Heart right ventricle (tissue), 16 donors: Measurements from ENCODE around the gene MYB. TPM values are rescaled to one million over a fixed set of nuclear protein-coding genes. Genes with fewer than 3 reads are reported as not detected.

Source experiments
- ATAC-seq, 8 donors: fragments of 200-7000 bp; cut with Tn5 transposase; one replicate each; pipeline ENCODE4 v1.9.1; 2020; ENCODE audit warnings: mild to moderate bottlenecking in 8 of 8, moderate library complexity in 8 of 8, moderate number of reproducible peaks in 1 of 8
- DNase-seq, 2 donors: peaks; one replicate each; pipeline ENCODE4 v3.0.0-alpha.2; 2020
- H3K27ac ChIP-seq, 10 donors: fragments of 200-600 bp; sonication (generic) in 2 of 10; one replicate each; pipeline versions ENCODE4 v1.5.0 to v1.8.0; 2020 to 2022; ENCODE audit warnings: mild to moderate bottlenecking in 3 of 10
- H3K27me3 ChIP-seq, 7 donors: fragments of 200-600 bp; one replicate each; pipeline ENCODE4 v1.8.0; 2021 to 2022; ENCODE audit warnings: mild to moderate bottlenecking in 2 of 7
- H3K36me3 ChIP-seq, 9 donors: fragments of 200-600 bp; sonication (generic) in 1 of 9; one replicate each; pipeline versions ENCODE4 v1.5.0 to v1.8.0; 2020 to 2022; ENCODE audit warnings: mild to moderate bottlenecking in 2 of 9
- H3K4me1 ChIP-seq, 9 donors: fragments of 200-600 bp; sonication (generic) in 1 of 9; one replicate each; pipeline versions ENCODE4 v1.5.0 to v1.8.0; 2020 to 2022; ENCODE audit warnings: mild to moderate bottlenecking in 4 of 9
- H3K4me3 ChIP-seq, 10 donors: fragments of 200-600 bp; sonication (generic) in 2 of 10; one replicate each; pipeline versions ENCODE4 v1.5.0 to v1.8.0; 2020 to 2022; ENCODE audit warnings: mild to moderate bottlenecking in 7 of 10, moderate library complexity in 2 of 10
- H3K9me3 ChIP-seq, 11 donors: fragments of 200-600 bp in 10 of 11; sonication (generic) in 2 of 11; one replicate each; pipeline versions ENCODE4 v1.5.0 to v1.8.0; 2013 to 2022; ENCODE audit warnings: mild to moderate bottlenecking in 2 of 11, control low read depth in 1 of 11, moderate library complexity in 1 of 11
- WGBS, 2 donors: extraction: QIAGEN DNeasy Blood & Tissue Kit; methylation state at CpG; one replicate each; pipeline ENCODE4 v1.1.7; 2013; ENCODE audit warnings: inconsistent platforms in 1 of 2; 5-methylcytosine and 5-hydroxymethylcytosine counted together
- intact Hi-C, 10 donors: fragments of 100-400 bp; cut with DNase I; formaldehyde crosslinking; loops; one replicate each; pipeline versions ENCODE4 v1.11.1 to v1.14.2; 2022
- polyA plus RNA-seq, 2 donors: library from polyadenylated mRNA; stranded (reverse); fragments of 200-250 nt; gene quantifications; one replicate each; pipeline ENCODE4 v1.2.3, GENCODE V29; 2013
- total RNA-seq, 10 donors: library from RNA; stranded (reverse); fragmentation: NEBNext Ultra II Directional in 3 of 10; extraction: Animal tissue kit (Norgen Biotek cat#: 25700) in 3 of 10; gene quantifications; one replicate each; pipeline versions ENCODE4 v1.2.1 to v1.2.4, GENCODE V29; 2021 to 2023
- TF ChIP-seq, protein P1 (sequence below), 9 donors: fragments of 200-600 bp; sonication (generic) in 2 of 9; IDR thresholded peaks; one replicate each; pipeline versions ENCODE4 v1.5.0 to v1.8.0; 2021 to 2022; ENCODE audit warnings: antibody characterized with exemption in 9 of 9, mild to moderate bottlenecking in 5 of 9, moderate library complexity in 1 of 9
- donor health status: Arrhythmogenic right ventricular cardiomyopathy.
- donor health status: ischemic (EF 13 %, LVEDD 7.1; RV severe dilation, severe dysfunction).
- donor health status: healthy with polysubstance abuse.
- donor health status: DM: no; HTN: yes; CAD: no.
- donor health status: DM: no; HTN: no; CAD: no.
- donor health status: ischemic (EF 25% LVEDD 6.9; RV normal size, moderate dysfunction).
- donor health status: ischemic (EF 25% LVEDD 5.7; RV mildly dilated, moderate dysfunction).
- donor health status: healthy.
- donor health status: DM: yes; HTN: yes; CAD: no.
- donor health status: Ischemic cardiomyopathy.
- donor health status: ischemic (EF 35%, LVEDD 5.7; RV mildly dilated, moderate dysfunction).
- donor health status: nonischemic (EF 11% LVEDD 7.7; RV severe dilation, severe dysfunction).
- donor health status: DM: yes; HTN: yes; CAD: no.
- donor health status: PGD.
- donor health status: ischemic (EF 29% LVEDD 5.4; RV normal size, mild dysfunction).
- donor health status: nonischemic (EF 23%, LVEDD 6.1; RV moderate dilation, normal function).

Gene MYB
- total and polyA plus RNA-seq, 12 donors = 0.01 to 0.39 (median 0.13) TPM; not detected in 8

DNA sequence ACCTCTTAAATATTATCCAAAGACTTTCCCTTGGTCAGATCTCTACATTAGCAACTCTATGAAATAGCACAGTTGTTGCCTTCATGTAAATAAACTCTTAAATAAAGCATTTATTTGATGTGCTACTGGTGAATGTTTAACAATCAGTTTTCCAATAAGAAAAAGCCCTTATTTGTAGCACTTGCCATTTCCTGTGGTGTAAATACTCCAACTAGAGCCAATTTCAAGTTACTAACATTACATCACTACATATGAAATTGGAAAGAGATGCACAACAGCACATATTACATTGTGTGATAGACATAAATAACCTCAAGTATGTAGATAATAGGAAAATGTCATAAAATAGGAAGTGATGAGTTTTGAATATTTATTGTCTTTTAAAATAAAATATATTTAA, 5.0 kb upstream of the MYB start:
- ATAC-seq = no peak
- no peaks in the 10 kb centered on the region for H3K36me3 ChIP-seq
- H3K4me1 ChIP-seq = peaks cover 0 to 8% (median 0%) of the 10 kb centered on the region in 9 donors
- H3K9me3 ChIP-seq = no peaks in the 10 kb centered on the region
- intact Hi-C loops = loop anchor here in 1 of 10 donors (5.0 kb wide), 1 partner anchor 1864 kb away; no protein-coding TSS in a partner anchor
- TF ChIP-seq, protein P1, sequence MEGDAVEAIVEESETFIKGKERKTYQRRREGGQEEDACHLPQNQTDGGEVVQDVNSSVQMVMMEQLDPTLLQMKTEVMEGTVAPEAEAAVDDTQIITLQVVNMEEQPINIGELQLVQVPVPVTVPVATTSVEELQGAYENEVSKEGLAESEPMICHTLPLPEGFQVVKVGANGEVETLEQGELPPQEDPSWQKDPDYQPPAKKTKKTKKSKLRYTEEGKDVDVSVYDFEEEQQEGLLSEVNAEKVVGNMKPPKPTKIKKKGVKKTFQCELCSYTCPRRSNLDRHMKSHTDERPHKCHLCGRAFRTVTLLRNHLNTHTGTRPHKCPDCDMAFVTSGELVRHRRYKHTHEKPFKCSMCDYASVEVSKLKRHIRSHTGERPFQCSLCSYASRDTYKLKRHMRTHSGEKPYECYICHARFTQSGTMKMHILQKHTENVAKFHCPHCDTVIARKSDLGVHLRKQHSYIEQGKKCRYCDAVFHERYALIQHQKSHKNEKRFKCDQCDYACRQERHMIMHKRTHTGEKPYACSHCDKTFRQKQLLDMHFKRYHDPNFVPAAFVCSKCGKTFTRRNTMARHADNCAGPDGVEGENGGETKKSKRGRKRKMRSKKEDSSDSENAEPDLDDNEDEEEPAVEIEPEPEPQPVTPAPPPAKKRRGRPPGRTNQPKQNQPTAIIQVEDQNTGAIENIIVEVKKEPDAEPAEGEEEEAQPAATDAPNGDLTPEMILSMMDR (IDR thresholded peaks at IDR 0.05) = no peak
- no peak overlapping the region for H3K4me3 ChIP-seq
- no peak overlapping the region for H3K27ac ChIP-seq
- no peaks in the 10 kb centered on the region for H3K27me3 ChIP-seq
- no peak for DNase-seq

DNA sequence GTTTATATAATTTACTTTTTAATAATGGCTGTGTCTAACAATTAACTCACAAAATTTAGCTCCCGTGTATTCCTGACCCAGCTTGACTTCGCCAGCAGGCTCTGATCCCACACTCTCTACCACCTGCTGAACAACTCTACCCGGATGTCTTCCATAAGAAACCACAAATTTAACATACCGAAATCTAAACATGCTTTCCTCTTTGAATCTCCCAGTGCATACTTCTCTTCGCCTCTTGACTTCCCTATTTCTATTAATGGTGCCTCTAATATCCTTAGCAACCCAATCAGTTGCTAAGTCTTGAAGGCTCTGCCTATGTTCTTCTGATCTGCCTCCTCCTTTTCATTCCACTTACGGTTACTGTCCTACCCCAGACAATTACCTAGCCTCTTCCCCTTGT, 4.6 kb upstream of the MYB start:
- Histone ChIP-seq H3K36me3 (no peaks in the 10 kb centered on the region), H3K27me3 (no peaks in the 10 kb centered on the region), H3K4me3 (no peak overlapping the region), H3K27ac (no peak overlapping the region), H3K9me3 (no peaks in the 10 kb centered on the region), H3K4me1 (peaks cover 0 to 8% (median under 1%) of the 10 kb centered on the region in 9 donors)
- intact Hi-C loops = loop anchor here in 1 of 10 donors (5.0 kb wide), 1 partner anchor 1864 kb away; no protein-coding TSS in a partner anchor
- ATAC-seq = no peak
- TF ChIP-seq, protein P1 (IDR thresholded peaks at IDR 0.05) = no peak
- 89 to 91% methylated on average over 6 of the region's 6 CpGs for WGBS, 2 donors
- no peak for DNase-seq

DNA sequence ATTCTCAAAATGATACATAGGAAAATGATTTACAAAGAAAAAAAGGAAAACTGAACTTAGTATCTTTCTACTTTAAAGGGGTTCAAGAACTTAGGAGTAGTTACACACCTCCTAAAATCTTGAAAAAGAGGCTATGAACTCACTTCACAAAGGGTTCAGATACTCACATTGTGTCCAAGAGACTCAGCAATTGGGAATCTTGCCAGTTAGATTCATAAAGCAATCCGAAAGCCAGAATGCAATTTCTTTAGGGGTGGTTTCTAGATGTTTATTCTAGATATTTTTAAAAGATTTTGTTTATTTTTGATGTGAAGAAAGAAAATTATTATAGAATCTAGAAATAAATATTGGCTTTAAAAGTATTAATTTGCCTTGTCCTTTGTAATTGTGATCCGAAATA, 1.7 kb upstream of the MYB start:
- DNase-seq = no peak
- intact Hi-C loops = loop anchor here in 1 of 10 donors (5.0 kb wide), 1 partner anchor 1867 kb away; no protein-coding TSS in a partner anchor
- ATAC-seq = no peak
- no peaks in the 10 kb centered on the region for H3K9me3 ChIP-seq
- H3K36me3 ChIP-seq = no peaks in the 10 kb centered on the region
- H3K4me1 ChIP-seq = peaks cover 0 to 35% (median 26%) of the 10 kb centered on the region in 9 donors
- H3K27me3 ChIP-seq = peaks cover 0 to 28% (median 26%) of the 10 kb centered on the region in 7 donors
- H3K4me3 ChIP-seq = no peak overlapping the region
- no peak overlapping the region for H3K27ac ChIP-seq
- TF ChIP-seq, protein P1 (IDR thresholded peaks at IDR 0.05) = no peak
- 81% methylated on average over 2 of the region's 2 CpGs for WGBS, 2 donors

DNA sequence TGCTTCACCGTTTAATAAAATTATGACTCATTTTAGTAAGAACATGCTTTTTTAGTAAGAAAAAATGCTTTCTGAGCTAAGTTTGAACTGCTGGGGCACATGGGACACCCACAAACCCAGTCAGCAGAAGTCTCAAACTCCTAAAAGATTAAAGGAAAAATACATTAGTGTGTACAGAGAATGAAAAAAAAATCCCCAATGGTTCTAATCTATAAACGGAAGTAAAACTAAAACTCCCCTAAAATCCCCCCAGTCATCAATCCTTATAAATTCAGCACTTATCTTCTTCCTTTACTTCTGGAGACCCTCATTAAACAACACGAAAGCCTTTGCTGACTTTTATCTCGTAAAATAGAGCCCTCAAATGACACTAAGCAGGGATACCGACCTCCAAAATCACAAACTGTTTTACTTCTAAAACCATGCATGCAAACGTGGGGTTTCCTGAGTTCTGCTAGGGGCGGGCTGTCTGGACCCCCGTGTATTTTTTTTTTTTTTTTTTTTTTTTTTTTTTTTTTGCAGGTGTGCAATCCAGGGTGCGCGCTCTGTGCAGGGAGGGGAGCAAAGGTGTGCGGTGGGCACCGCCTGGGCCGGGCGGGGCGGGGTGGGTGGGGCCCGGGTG, 1.1 kb upstream of the MYB start:
- TF ChIP-seq, protein P1 (IDR thresholded peaks at IDR 0.05) = no peak
- H3K4me3 ChIP-seq = peak overlapping the region in 9 of 10 donors; percentile 51 to 67 (median 57)
- H3K9me3 ChIP-seq = no peaks in the 10 kb centered on the region
- ATAC-seq (no peak), DNase-seq (no peak)
- intact Hi-C loops = loop anchor here in 1 of 10 donors (5.0 kb wide), 1 partner anchor 1868 kb away; no protein-coding TSS in a partner anchor
- no peaks in the 10 kb centered on the region for H3K36me3 ChIP-seq
- peaks cover 0 to 35% (median 26%) of the 10 kb centered on the region in 9 donors for H3K4me1 ChIP-seq
- WGBS, 2 donors = 11 to 15% methylated on average over 14 to 16 of the region's 16 CpGs
- H3K27me3 ChIP-seq = peaks cover 0 to 35% (median 33%) of the 10 kb centered on the region in 7 donors
- H3K27ac ChIP-seq = no peak overlapping the region
